Nephron progenitor cell (in vitro differentiated cells): Measurements from ENCODE around the gene PAX5.
A peak's percentile ranks its signal among the peaks of the same experiment; 100 is the strongest.

ENCODE experiments used
- DNase-seq: peaks from one replicate; pipeline ENCODE4 v3.0.0; 2021
- H3K27ac Mint-ChIP-seq: 2 replicates; pipeline ENCODE4 v1.8.0; 2021; ENCODE audit warnings: mild to moderate bottlenecking, moderate library complexity, mixed read lengths
- H3K27me3 Mint-ChIP-seq: 2 replicates; pipeline ENCODE4 v1.8.0; 2021; ENCODE audit warnings: mild to moderate bottlenecking, low read depth, mixed read lengths; ENCODE audit not compliant: poor library complexity
- H3K36me3 Mint-ChIP-seq: 2 replicates; pipeline ENCODE4 v1.8.0; 2021; ENCODE audit warnings: low read depth, mixed read lengths
- H3K4me1 Mint-ChIP-seq: 2 replicates; pipeline ENCODE4 v1.8.0; 2021; ENCODE audit warnings: mixed read lengths
- H3K4me3 Mint-ChIP-seq: 2 replicates; pipeline ENCODE4 v1.8.0; 2021; ENCODE audit warnings: mild to moderate bottlenecking, moderate library complexity, mixed read lengths
- H3K9me3 Mint-ChIP-seq: 2 replicates; pipeline ENCODE4 v1.8.0; 2021; ENCODE audit warnings: mild to moderate bottlenecking, moderate library complexity, mixed read lengths
- CTCF ChIP-seq: fragments of 200-600 bp; sonication (generic); IDR thresholded peaks from 2 replicates; pipeline ENCODE4 v1.5.0; 2021; ENCODE audit warnings: antibody characterized with exemption

The PAX5 gene

GRCh38 chr9:36894695-36895310, 139.3 kb downstream of the PAX5 start:
- peaks cover 63% of the 10 kb centered on the region for H3K27me3 Mint-ChIP-seq
- H3K4me3 Mint-ChIP-seq: no peak overlapping the region
- no peak for TF ChIP-seq CTCF
- no peak for DNase-seq
- H3K27ac Mint-ChIP-seq: no peak overlapping the region
- H3K36me3 Mint-ChIP-seq: no peaks in the 10 kb centered on the region
- H3K4me1 Mint-ChIP-seq: peaks cover 38% of the 10 kb centered on the region
- no peaks in the 10 kb centered on the region for H3K9me3 Mint-ChIP-seq

- no peak for TF ChIP-seq CTCF
- peaks cover 57% of the 10 kb centered on the region for H3K27me3 Mint-ChIP-seq
- peaks cover 45% of the 10 kb centered on the region for H3K4me1 Mint-ChIP-seq
- no peaks in the 10 kb centered on the region for H3K9me3 Mint-ChIP-seq
- no peak for DNase-seq
- no peaks in the 10 kb centered on the region for H3K36me3 Mint-ChIP-seq
- no peak overlapping the region for H3K27ac Mint-ChIP-seq
- no peak overlapping the region for H3K4me3 Mint-ChIP-seq
Observed at GRCh38 chr9:36893911-36894310, 140.2 kb downstream of the PAX5 start.

- TF ChIP-seq CTCF: no peak
- Mint-ChIP-seq H3K4me1 (peaks cover 45% of the 10 kb centered on the region), H3K36me3 (no peaks in the 10 kb centered on the region), H3K9me3 (no peaks in the 10 kb centered on the region), H3K27ac (no peak overlapping the region), H3K27me3 (peaks cover 56% of the 10 kb centered on the region), H3K4me3 (no peak overlapping the region)
- DNase-seq: peak; percentile 0
Observed at GRCh38 chr9:36893184-36893583, 140.9 kb downstream of the PAX5 start.

- H3K36me3 Mint-ChIP-seq: no peaks in the 10 kb centered on the region
- no peak for TF ChIP-seq CTCF
- DNase-seq: no peak
- H3K4me3 Mint-ChIP-seq: no peak overlapping the region
- H3K4me1 Mint-ChIP-seq: peaks cover 36% of the 10 kb centered on the region
- no peaks in the 10 kb centered on the region for H3K9me3 Mint-ChIP-seq
- no peak overlapping the region for H3K27ac Mint-ChIP-seq
- peaks cover 57% of the 10 kb centered on the region for H3K27me3 Mint-ChIP-seq
Observed at GRCh38 chr9:36892279-36892678, 141.8 kb downstream of the PAX5 start.

GRCh38 chr9:36891341-36891811, 142.7 kb downstream of the PAX5 start:
- Mint-ChIP-seq H3K4me1 (peaks cover 33% of the 10 kb centered on the region), H3K36me3 (no peaks in the 10 kb centered on the region), H3K27ac (no peak overlapping the region), H3K27me3 (peaks cover 58% of the 10 kb centered on the region), H3K4me3 (no peak overlapping the region), H3K9me3 (no peaks in the 10 kb centered on the region)
- no peak for DNase-seq
- no peak for TF ChIP-seq CTCF

GRCh38 chr9:36889844-36890243, 144.2 kb downstream of the PAX5 start:
- DNase-seq: no peak
- TF ChIP-seq CTCF: no peak
- Mint-ChIP-seq H3K4me1 (peaks cover 43% of the 10 kb centered on the region), H3K27ac (peak overlapping the region; percentile 4), H3K9me3 (no peaks in the 10 kb centered on the region), H3K36me3 (no peaks in the 10 kb centered on the region), H3K4me3 (no peak overlapping the region), H3K27me3 (peaks cover 51% of the 10 kb centered on the region)
